HG03139 (cell line): ENCODE results near the gene AVP.

Experiments used
- ATAC-seq: cut with Tn5 transposase; IDR thresholded peaks from one replicate; pipeline ENCODE4 v1.9.1; 2021; ENCODE audit not compliant: unreplicated experiment

AVP gene

DNA sequence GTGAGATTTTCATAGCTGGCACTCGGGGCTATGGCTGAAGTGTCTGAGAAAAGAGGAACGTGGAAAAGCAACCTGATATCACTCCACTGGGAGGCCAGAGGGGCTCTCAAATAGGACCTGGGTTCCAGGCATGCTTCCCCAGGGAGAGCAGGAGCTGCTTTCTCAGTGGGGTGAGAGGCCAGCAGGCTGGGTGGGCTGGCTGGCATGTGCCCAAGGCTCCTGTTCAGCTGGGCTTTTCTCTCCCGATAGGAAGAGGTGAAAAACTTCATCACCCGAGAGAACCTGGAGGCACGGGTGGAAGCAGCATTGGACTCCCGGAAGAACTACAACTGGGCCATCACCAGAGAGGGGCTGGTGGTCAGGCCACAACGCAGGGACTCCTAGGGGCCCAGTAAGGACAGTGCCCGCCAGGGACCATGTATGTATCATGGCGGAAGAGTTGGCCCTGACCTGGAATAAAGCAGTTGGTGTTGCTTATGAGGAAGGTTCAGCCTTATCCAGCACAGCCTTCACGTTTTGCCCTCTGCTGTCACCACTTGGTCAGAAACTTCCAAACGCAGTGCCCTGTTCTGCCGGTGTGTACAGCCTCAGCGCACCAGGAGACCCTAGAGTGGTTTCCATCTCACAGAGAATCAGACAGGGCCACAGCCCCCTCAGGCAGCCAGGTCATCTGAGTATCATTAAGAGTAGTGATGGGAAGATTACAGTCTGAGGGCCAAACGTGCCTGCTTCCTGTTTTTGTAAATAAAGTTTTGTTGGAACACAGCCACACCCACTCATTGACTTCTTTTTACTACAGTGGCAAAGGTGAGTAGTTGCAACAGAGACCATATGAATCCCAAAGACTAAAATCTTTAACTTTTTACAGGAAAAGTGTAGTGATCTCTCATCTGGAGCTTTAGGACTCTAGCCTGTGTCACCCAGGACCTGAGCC, 36.8 kb downstream of the AVP start:
- ATAC-seq = no peak

DNA sequence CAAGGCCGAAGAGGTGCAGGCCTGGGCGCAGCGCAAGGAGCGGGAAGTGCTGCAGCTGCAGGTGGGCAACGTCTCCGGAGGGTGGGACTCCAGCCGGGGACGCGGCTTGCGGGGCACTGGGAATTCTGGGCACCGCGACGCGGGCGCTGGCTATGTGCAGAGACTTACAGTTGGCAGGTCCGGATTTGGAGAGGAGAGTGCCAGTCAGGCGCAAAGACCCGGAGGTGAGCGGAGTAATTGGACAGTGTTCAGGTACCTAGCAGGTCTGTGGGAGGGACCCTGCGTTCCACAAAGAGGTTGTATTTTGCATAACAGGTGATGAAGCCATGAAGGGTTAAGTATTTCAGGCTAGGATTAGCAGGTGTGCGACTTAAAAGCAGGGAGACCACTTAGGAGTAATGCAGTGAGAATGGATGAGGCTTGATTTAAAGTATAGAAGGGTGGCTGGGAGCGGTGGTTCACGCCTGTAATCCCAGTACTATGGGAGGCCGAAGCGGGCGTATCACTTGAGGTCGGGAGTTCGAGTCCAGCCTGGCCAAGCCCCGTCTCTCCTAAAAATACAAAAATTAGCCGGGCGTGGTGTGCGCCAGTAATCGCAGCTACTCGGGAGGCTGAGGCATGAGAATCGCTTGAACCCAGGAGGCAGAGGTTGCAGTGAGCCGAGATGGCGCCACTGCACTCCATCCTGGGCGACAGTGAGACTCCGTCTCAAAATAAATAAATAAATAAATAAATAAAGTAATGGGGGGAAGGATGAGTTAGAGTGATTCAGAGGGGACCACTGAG, 37.7 kb downstream of the AVP start:
- ATAC-seq = no peak

DNA sequence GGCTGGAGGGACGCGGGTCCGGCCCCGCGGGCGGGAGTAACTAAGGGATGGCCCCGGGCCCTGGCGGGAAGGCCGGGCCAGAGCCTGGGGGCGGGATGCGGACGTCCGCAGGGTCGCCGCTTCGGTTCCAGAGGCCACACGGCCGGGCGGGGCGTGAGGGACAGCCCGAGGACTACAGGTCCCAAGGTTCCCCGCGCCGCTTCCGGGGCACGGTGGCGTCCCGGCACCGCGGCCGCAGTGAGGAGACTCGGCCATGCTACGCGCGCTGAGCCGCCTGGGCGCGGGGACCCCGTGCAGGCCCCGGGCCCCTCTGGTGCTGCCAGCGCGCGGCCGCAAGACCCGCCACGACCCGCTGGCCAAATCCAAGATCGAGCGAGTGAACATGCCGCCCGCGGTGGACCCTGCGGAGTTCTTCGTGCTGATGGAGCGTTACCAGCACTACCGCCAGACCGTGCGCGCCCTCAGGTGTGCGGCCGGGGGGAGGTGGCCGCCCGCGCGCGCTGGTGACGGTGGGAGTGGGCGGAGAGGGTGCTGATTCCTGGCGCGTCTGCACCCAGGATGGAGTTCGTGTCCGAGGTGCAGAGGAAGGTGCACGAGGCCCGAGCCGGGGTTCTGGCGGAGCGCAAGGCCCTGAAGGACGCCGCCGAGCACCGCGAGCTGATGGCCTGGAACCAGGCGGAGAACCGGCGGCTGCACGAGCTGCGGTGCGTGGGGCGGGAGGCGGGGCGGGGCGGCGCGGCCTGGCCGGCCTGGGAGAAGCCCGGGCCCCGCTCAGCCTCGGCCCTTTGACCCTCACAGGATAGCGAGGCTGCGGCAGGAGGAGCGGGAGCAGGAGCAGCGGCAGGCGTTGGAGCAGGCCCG, 38.5 kb downstream of the AVP start, which contains the start of gene MRPS26:
Gene MRPS26, plus strand, starts transcription at position 237 of the 861 bp plus-strand sequence. Its CDS starts 17 bp downstream, at position 254.
- peak; percentile 85 for ATAC-seq

DNA sequence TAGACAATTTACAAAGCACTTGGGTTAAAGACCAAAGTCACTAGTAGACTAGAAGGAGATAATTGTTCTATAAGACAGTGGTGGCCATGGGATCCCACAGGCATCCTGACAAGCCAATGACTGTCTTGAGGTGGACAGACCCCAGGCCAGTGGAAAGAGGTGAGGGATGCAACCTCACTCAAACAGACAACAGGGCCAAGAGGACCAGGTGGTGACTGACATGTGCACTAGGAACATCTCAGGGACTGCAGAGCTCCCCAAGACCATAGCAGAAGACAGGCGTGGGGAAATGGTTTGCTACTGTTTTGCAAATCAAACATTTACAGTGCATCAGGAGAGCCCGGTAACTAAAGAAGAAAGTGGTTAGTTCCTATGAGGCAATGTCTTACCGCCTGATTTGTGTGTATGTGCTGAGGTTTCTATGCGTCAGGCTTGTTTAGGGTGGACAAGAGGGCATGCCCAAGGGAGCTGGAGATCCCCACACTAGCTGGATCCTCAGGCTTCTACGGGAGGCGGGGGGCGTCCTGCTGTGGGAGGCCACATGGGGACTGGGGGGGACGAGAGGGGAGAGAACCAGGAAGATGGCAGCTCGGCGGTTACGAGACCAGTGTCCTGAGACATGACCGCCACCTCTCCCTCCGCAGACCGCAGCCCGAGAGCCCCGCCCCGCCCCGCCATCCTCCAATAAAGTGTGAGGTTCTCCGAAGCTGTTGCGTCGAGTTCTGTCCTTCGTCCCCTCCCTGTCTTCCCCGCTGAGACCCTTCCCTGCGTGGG, 39.3 kb downstream of the AVP start:
- ATAC-seq = peak; percentile 39

DNA sequence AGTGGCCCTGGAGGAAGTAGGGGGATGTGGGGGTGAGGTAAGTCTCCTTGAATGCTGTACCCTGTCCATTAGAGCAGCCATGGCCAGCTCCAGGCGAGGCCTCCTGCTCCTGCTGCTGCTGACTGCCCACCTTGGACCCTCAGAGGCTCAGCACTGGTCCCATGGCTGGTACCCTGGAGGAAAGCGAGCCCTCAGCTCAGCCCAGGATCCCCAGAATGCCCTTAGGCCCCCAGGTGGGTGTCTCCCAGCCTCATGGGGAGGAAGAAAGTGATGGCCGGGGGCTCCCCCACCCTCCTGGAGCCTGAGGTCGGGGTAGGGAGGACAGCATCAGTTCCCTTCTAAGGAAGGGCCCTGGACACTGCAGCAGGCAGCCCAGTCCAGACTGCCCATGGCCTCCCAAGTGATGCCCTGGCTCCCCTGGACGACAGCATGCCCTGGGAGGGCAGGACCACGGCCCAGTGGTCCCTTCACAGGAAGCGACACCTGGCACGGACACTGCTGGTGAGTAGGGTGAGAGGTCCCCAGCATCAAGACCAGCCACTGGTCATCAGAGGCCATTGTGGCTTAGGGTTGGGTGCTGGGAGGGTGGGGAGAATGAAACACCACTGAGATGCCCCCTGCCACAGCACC, 40.1 kb downstream of the AVP start:
- ATAC-seq = no peak

DNA sequence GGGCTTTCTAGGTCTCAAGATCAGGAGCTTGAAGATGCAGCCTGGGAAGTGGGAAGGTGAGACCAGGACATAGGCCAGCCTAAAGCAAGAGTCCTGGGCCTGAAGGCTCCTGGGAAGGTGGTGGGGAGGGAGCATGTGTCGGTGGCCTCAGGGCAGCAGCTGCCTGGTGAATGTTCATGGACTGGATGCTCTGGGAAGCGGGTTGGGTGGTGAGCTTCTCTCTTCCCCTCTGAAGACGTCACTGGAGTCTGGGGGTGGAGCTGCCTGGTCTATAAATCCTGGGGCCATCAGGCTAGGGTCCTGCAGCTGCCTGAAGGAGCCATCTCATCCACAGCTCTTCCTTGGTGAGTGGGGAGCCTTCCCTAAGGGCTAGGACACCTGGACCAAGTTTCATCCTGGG, 41.2 kb downstream of the AVP start, which contains the start of gene GNRH2:
Gene GNRH2, plus strand, starts transcription at position 301 of the 400 bp plus-strand sequence. CDS start 793 bp downstream, outside the sequence.
- no peak for ATAC-seq

DNA sequence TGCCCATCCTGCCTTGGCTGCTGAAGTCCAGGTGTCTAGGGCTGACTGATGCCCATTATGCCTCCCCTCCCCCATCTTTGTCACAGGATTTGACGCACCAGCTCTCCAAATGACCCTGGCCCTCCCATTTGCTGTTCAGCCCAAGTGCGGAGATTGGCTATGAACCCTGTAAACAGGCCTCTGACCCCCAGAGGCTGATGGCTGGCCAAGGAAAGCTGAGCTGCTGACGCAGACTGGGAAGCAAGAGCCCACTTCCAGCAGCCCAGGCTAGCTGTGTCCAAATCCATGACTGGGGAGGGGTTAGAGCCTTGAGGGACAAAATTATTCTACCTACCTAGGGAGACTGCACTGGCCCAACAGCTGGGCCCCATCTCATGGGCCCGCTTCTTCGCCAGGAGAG, 41.9 kb downstream of the AVP start:
- ATAC-seq = no peak

DNA sequence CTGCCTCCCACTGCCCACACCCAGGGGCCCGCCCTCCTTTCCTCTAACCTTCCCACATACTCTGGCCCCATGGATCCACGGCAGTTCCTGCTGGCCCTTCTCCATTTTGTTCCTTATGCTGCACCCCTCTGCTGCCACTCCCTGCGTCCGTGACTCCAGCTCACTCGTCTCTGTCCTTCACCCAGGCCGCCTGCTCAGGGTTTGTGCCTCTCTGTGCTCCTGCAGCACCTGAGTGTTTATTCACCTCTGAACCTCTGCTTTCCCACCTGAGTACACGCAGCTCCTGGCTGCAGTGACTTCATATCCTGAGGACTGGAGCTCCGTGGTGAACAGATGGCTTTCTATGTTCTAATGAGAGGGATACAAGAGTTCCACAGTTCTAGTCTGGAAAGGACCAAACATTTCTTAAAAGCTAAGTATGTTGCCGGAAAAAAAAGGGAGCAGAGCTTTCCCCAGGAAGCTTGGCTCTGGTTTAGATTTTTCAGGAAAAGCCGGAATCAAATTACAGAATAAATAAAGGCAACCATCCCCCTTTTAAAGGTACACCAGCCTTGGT, 42.6 kb downstream of the AVP start:
- no peak for ATAC-seq

DNA sequence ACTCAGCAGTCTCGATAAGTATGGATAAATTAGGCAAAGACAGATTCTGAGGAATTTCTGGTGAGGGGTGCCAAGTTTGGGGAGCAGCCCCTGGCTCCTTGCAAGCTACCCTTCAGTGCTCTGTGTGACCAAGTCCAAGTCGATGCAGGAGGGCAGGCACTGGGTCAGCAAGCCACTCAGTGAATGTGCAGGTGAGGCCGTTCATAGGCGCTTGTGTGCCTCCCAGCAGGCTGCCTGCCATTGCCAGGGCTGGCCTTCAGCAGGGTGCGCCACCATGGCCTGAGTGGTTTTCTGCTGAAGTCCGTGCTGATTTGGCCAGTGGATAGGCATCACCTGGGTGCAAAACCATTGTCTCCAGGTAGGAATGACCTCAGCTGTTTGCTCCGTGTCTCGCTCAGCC, 44.4 kb downstream of the AVP start:
- ATAC-seq = no peak

DNA sequence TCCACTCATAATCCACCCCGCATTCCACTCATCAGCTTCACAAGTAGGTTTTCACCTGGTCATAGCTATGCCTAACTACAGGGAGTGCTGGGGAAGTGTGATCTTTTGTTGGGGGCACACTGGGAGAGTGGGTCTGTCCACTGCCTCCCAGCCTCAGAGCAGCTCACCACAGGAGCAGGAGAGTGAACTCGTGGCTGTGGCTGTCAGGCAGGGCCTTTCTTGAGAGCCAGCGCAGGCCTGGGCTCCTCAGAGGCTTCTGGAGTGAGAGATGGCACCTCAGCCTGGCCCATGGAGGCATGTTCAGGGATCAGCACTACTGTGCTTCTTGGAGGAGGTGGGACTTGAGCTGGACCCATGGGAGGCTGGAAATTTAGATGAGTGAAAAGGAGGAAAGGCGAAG, 45.1 kb downstream of the AVP start:
- no peak for ATAC-seq

DNA sequence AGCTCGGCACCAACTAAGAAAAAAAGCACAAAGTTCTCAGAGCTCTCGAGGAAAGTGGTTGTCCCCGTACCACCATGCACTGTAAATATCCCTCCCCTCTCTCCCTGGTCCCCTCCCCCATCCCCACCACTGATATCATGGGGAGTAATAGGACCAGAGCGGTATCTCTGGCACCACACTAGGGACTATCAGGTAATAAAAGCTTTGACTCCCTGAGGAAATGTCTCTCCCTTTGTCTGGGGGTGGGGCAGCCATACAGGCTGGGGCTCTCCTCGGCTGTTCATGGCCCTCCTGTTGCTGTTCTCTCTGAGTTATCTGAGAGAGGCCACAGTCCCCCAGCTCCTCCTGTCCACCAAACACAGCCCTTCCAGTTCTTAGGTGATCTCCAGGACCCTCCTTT, 46.1 kb downstream of the AVP start:
- ATAC-seq = no peak

DNA sequence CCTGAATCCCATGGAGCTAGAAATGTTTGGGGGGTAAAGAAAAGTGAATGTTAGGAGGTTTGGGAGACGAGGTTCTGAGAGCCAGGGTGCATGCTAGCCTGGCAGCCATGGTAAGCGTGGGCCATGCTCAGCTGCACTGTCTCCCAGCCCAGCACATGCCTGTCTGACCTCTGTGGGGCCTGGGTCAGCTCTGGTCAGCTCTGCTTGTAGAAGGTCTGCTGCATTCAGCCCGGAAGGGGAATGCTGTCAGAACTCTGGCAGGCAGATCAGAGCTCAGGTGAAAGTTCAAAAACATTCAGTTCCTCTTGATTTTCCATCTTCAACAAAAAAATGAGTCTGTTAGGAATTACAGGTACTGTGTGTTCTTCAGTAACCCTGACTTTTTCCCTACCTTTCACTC, 46.9 kb downstream of the AVP start:
- no peak for ATAC-seq

DNA sequence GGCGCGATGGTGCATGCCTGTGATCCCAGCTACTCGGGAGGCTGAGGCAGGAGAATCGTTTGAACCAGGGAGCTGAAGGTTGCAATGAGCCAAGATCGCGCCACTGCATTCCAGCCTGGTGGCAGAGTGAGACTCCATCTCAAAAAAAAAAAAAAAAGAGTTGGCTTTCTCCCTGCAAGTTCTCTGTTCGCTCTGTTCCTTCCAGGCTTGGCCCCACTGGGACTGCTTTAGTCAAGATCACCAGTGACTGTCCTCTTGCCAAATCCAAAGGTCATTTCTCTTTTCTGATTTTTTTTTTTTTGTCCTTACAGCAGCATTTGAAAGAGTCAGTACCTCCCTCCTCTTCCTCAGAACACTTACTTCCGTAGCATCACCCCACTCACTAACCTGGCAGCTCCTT, 51.9 kb downstream of the AVP start:
- no peak for ATAC-seq
